HCT116 (cell line): ENCODE data around the gene PHGDH. TPM values are rescaled to one million over a fixed set of nuclear protein-coding genes. Genes with fewer than 3 reads are reported as not detected.

Source experiments
- ATAC-seq: fragments of 200-7000 bp; cut with Tn5 transposase; 2 replicates; pipeline ENCODE4 v1.9.1; 2020; ENCODE audit warnings: mild to moderate bottlenecking, moderate library complexity
- BruUV-seq: library from RNA; stranded (reverse); fragments of 400-500 nt; replicated peaks from 2 replicates; lab custom pipeline; 2021; lab: Mats Ljungman, UMichigan
- CTCF ChIA-PET: fragments of 300-600 bp; sonication (Branson Sonifier 250); formaldehyde crosslinking; loops from one replicate; lab custom pipeline; 2021; ENCODE audit warnings: antibody characterized with exemption; lab: Charles Lee
- POLR2A ChIA-PET: fragments of 300-600, 350-600 bp; sonication (Branson Sonifier 250); formaldehyde crosslinking; loops from one replicate; lab custom pipeline; 2021; ENCODE audit warnings: antibody characterized with exemption; lab: Charles Lee
- RAD21 ChIA-PET, 2 experiments: fragments of 300-600 bp; sonication (Branson Sonifier 250); formaldehyde crosslinking; loops; one replicate each; lab custom pipeline; 2023; ENCODE audit warnings: low total read pairs in 2 of 2; ENCODE audit not compliant: uncharacterized antibody in 2 of 2, unreplicated experiment in 2 of 2, low non-redundant PET in 1 of 2; lab: Charles Lee
- DNase-seq: peaks from one replicate; pipeline ENCODE4 v3.0.0-alpha.2; 2010; ENCODE audit warnings: low read depth, low spot score
- H2AFZ ChIP-seq: fragments of 200-600 bp; shearing (Covaris generic), sonication (generic); 2 replicates; pipeline ENCODE4 v1.6.1; 2017; ENCODE audit warnings: low read depth, mixed run types, mixed read lengths, antibody characterized with exemption, low read length; ENCODE audit not compliant: poor library complexity, severe bottlenecking
- H3K27ac ChIP-seq: 2 replicates; pipeline ENCODE4 v1.5.1; 2012; ENCODE audit warnings: low read depth, low read length
- H3K27me3 ChIP-seq: fragments of 200-600 bp; sonication (generic); 2 replicates; pipeline ENCODE4 v1.6.1; 2016; ENCODE audit warnings: mixed run types, low read length, mixed read lengths; ENCODE audit not compliant: insufficient read depth
- H3K36me3 ChIP-seq, 2 experiments: fragments of 200-500 bp in 1 of 2; fragments of 200-600 bp in 1 of 2; sonication (Bioruptor generic) in 1 of 2; sonication (generic) in 1 of 2; 2 replicates each; pipeline versions ENCODE4 v1.5.1 to v1.6.1; 2014 to 2016; ENCODE audit warnings: low read length in 2 of 2, inconsistent platforms in 1 of 2, mixed read lengths in 1 of 2, mixed run types in 1 of 2; ENCODE audit not compliant: insufficient read depth in 2 of 2, control insufficient read depth in 1 of 2
- H3K4me1 ChIP-seq, 2 experiments: fragments of 200-600 bp in 1 of 2; sonication (generic) in 1 of 2; 2 replicates each; pipeline versions ENCODE4 v1.5.1 to v1.6.1; 2012 to 2017; ENCODE audit warnings: low read length in 2 of 2, inconsistent platforms in 1 of 2, mild to moderate bottlenecking in 1 of 2, mixed read lengths in 1 of 2, mixed run types in 1 of 2, moderate library complexity in 1 of 2; ENCODE audit not compliant: insufficient read depth in 2 of 2, control insufficient read depth in 1 of 2
- H3K4me2 ChIP-seq: fragments of 200-600 bp; sonication (generic); 2 replicates; pipeline ENCODE4 v1.6.1; 2017; ENCODE audit warnings: mixed run types, low read length, mixed read lengths
- H3K4me3 ChIP-seq, 2 experiments: fragments of 200-600 bp in 1 of 2; sonication (generic) in 1 of 2; replicated peaks in 1 of 2; 2 replicates each; pipeline ENCODE4 v1.5.1; 2011 to 2016; ENCODE audit warnings: low read length in 2 of 2, control low read depth in 1 of 2, low read depth in 1 of 2, mild to moderate bottlenecking in 1 of 2, mixed read lengths in 1 of 2, mixed run types in 1 of 2
- H3K79me2 ChIP-seq: fragments of 200-600 bp; sonication (generic); 2 replicates; pipeline ENCODE4 v1.6.1; 2017; ENCODE audit warnings: mild to moderate bottlenecking, mixed run types, low read length, moderate library complexity, mixed read lengths; ENCODE audit not compliant: insufficient read depth
- H3K9ac ChIP-seq: fragments of 200-600 bp; sonication (generic); 2 replicates; pipeline ENCODE4 v1.6.1; 2016; ENCODE audit warnings: low read length, mixed read lengths
- H3K9me2 ChIP-seq: fragments of 200-600 bp; sonication (generic), shearing (Covaris generic); 2 replicates; pipeline ENCODE4 v1.6.1; 2017; ENCODE audit warnings: mixed run types, mild to moderate bottlenecking, moderate library complexity; ENCODE audit not compliant: insufficient read depth
- H3K9me3 ChIP-seq, 2 experiments: fragments of 200-500 bp in 1 of 2; fragments of 200-600 bp in 1 of 2; sonication (Bioruptor generic) in 1 of 2; sonication (generic) in 1 of 2; 2 replicates each; pipeline ENCODE4 v1.6.1; 2014 to 2017; ENCODE audit warnings: low read length in 2 of 2, mixed read lengths in 2 of 2, inconsistent platforms in 1 of 2, low read depth in 1 of 2, mild to moderate bottlenecking in 1 of 2, mixed run types in 1 of 2, moderate library complexity in 1 of 2; ENCODE audit not compliant: control insufficient read depth in 1 of 2, insufficient read depth in 1 of 2
- H4K20me1 ChIP-seq: fragments of 200-600 bp; sonication (generic), shearing (Covaris generic); 2 replicates; pipeline ENCODE4 v1.6.1; 2017; ENCODE audit warnings: mixed run types, mild to moderate bottlenecking, moderate library complexity; ENCODE audit not compliant: insufficient read depth
- CBX3 ChIP-seq: IDR thresholded peaks from 2 replicates; pipeline ENCODE4 v1.6.1; 2012; ENCODE audit warnings: low read depth
- CEBPB ChIP-seq: IDR thresholded peaks from 2 replicates; pipeline ENCODE4 v1.6.1; 2012; ENCODE audit warnings: low read depth
- CTCF ChIP-seq, 3 experiments: fragments of 200-600 bp in 1 of 3; sonication (generic) in 1 of 3; IDR thresholded peaks in 2 of 3; conservative IDR thresholded peaks in 1 of 3; 2 replicates each; pipeline ENCODE4 v1.5.1; 2012 to 2017; ENCODE audit warnings: low read depth in 2 of 3, low read length in 2 of 3, antibody characterized with exemption in 1 of 3, borderline replicate concordance in 1 of 3, control low read depth in 1 of 3, mild to moderate bottlenecking in 1 of 3, mixed read lengths in 1 of 3, mixed run types in 1 of 3, moderate library complexity in 1 of 3; ENCODE audit not compliant: insufficient read depth in 1 of 3
- EGR1 ChIP-seq: IDR thresholded peaks from 2 replicates; pipeline ENCODE4 v1.6.1; 2012; ENCODE audit warnings: low read depth
- ELF1 ChIP-seq: IDR thresholded peaks from 2 replicates; pipeline ENCODE4 v1.6.1; 2012; ENCODE audit warnings: low read depth, borderline replicate concordance
- EZH2 ChIP-seq: fragments of 200-600 bp; sonication (generic); IDR thresholded peaks from 2 replicates; pipeline ENCODE4 v1.6.1; 2017; ENCODE audit warnings: antibody characterized with exemption, mixed run types
- EZH2phosphoT487 ChIP-seq: fragments of 200-600 bp; IDR thresholded peaks from 2 replicates; pipeline ENCODE4 v1.6.1; 2018; ENCODE audit warnings: antibody characterized with exemption, borderline replicate concordance
- FOSL1 ChIP-seq: IDR thresholded peaks from 2 replicates; pipeline ENCODE4 v1.6.1; 2012; ENCODE audit warnings: low read depth
- JUND ChIP-seq: IDR thresholded peaks from 2 replicates; pipeline ENCODE4 v1.6.1; 2012
- POLR2A ChIP-seq: IDR thresholded peaks from 2 replicates; pipeline ENCODE4 v1.7.0; 2011; ENCODE audit warnings: borderline replicate concordance; ENCODE audit not compliant: insufficient read depth, insufficient read length; ENCODE audit errors: extremely low read depth
- POLR2AphosphoS5 ChIP-seq: IDR thresholded peaks from 2 replicates; pipeline ENCODE4 v1.6.1; 2011; ENCODE audit warnings: mild to moderate bottlenecking, low read depth, low read length, moderate library complexity
- RAD21 ChIP-seq: IDR thresholded peaks from 2 replicates; pipeline ENCODE4 v1.6.1; 2012; ENCODE audit warnings: low read depth, mild to moderate bottlenecking
- SIN3A ChIP-seq: IDR thresholded peaks from 2 replicates; pipeline ENCODE4 v1.6.1; 2012; ENCODE audit warnings: low read depth
- SP1 ChIP-seq: IDR thresholded peaks from 2 replicates; pipeline ENCODE4 v1.6.1; 2012; ENCODE audit warnings: low read depth
- SRF ChIP-seq: IDR thresholded peaks from 2 replicates; pipeline ENCODE4 v1.6.1; 2012; ENCODE audit warnings: low read depth
- TCF7L2 ChIP-seq: IDR thresholded peaks from 2 replicates; pipeline ENCODE4 v1.7.0; 2011; ENCODE audit warnings: borderline replicate concordance, inconsistent platforms; ENCODE audit not compliant: insufficient read depth, insufficient read length; ENCODE audit errors: extremely low read depth
- YY1 ChIP-seq: IDR thresholded peaks from 2 replicates; pipeline ENCODE4 v1.6.1; 2011; ENCODE audit warnings: low read length, low read depth, moderate library complexity, mild to moderate bottlenecking; ENCODE audit not compliant: insufficient replicate concordance; ENCODE audit errors: extremely low read depth
- ZBTB33 ChIP-seq: IDR thresholded peaks from 2 replicates; pipeline ENCODE4 v1.6.1; 2011; ENCODE audit warnings: mild to moderate bottlenecking, low read length, moderate library complexity; ENCODE audit not compliant: insufficient replicate concordance; ENCODE audit errors: extremely low read depth
- ZFX ChIP-seq: fragments of 450-650 bp; IDR thresholded peaks from 2 replicates; pipeline ENCODE4 v1.6.1; 2017
- ZNF274 ChIP-seq: fragments of 200-500 bp; sonication (Bioruptor generic); IDR thresholded peaks from 2 replicates; pipeline ENCODE4 v1.6.1; 2014; ENCODE audit warnings: mild to moderate bottlenecking, low read depth, low read length, inconsistent platforms
- intact Hi-C: fragments of 100-400 bp; cut with micrococcal nuclease; formaldehyde crosslinking; loops from 2 replicates; pipeline ENCODE4 v1.10.0; 2022
- total RNA-seq: library from RNA; stranded (reverse); gene quantifications from one replicate; pipeline ENCODE4 v1.2.1, GENCODE V29; 2021; ENCODE audit not compliant: unreplicated experiment

PHGDH gene
- total RNA-seq, 1 experiment from 2014 or later, result 187 TPM

- intact Hi-C loops, result no loop called here
These were observed 31.0 kb upstream of the PHGDH start for GRCh38 chr1:119680723-119681122.

More at GRCh38 chr1:119680723-119681122, 31.0 kb upstream of the PHGDH start:
- ChIA-PET RAD21 (no interaction called here), CTCF (no interaction called here), POLR2A (no interaction called here)
- Histone ChIP-seq H3K9me3 (no peaks in the 10 kb centered on the region), H3K4me3 (no peak overlapping the region), H3K9me2 (no peaks in the 10 kb centered on the region), H4K20me1 (no peaks in the 10 kb centered on the region), H3K9ac (no peak overlapping the region), H3K4me1 (peaks cover 3 to 4% of the 10 kb centered on the region in 2 experiments; a peak in 3 of 4 replicates), H3K27ac (no peak overlapping the region), H3K36me3 (no peaks in the 10 kb centered on the region), H3K4me2 (no peak overlapping the region), H3K79me2 (no peaks in the 10 kb centered on the region), H3K27me3 (no peaks in the 10 kb centered on the region), H2AFZ (no peak overlapping the region)
- DNase-seq (no peak), ATAC-seq (no peak)
- no peak for TF ChIP-seq RAD21
- TF ChIP-seq CEBPB, result no peak
- TF ChIP-seq YY1, result no peak
- no peak for TF ChIP-seq ZFX
- no peak for TF ChIP-seq ELF1
- TF ChIP-seq ZBTB33, result no peak
- TF ChIP-seq CTCF (IDR thresholded peaks at IDR 0.05 in 2 of 3, conservative IDR thresholded peaks at IDR 0.05 in 1 of 3; ENCODE audit: borderline replicate concordance in 1 of 3, insufficient read depth in 1 of 3, low read depth in 2 of 3, low read length in 2 of 3), result no peak
- no peak for TF ChIP-seq EZH2phosphoT487
- TF ChIP-seq POLR2AphosphoS5, result no peak
- TF ChIP-seq TCF7L2, result no peak
- TF ChIP-seq SRF, result no peak
- no peak for TF ChIP-seq JUND
- TF ChIP-seq FOSL1, result no peak
- TF ChIP-seq EZH2, result no peak
- no peak for TF ChIP-seq EGR1
- TF ChIP-seq ZNF274, result no peak
- TF ChIP-seq SIN3A, result no peak
- TF ChIP-seq SP1, result no peak
- TF ChIP-seq POLR2A, result no peak
- TF ChIP-seq CBX3, result no peak
- BruUV-seq, result no TSS peak
